Measurements from ENCODE around the gene DENND1A. TPM values are rescaled to one million over a fixed set of nuclear protein-coding genes. Genes with fewer than 3 reads are reported as not detected.
A peak's percentile ranks its signal among the peaks of the same experiment; 100 is the strongest.

DENND1A gene
- total RNA-seq, 4 donors from 2014 or later, result 37.1 to 55.3 (median 50.0) TPM

DNA sequence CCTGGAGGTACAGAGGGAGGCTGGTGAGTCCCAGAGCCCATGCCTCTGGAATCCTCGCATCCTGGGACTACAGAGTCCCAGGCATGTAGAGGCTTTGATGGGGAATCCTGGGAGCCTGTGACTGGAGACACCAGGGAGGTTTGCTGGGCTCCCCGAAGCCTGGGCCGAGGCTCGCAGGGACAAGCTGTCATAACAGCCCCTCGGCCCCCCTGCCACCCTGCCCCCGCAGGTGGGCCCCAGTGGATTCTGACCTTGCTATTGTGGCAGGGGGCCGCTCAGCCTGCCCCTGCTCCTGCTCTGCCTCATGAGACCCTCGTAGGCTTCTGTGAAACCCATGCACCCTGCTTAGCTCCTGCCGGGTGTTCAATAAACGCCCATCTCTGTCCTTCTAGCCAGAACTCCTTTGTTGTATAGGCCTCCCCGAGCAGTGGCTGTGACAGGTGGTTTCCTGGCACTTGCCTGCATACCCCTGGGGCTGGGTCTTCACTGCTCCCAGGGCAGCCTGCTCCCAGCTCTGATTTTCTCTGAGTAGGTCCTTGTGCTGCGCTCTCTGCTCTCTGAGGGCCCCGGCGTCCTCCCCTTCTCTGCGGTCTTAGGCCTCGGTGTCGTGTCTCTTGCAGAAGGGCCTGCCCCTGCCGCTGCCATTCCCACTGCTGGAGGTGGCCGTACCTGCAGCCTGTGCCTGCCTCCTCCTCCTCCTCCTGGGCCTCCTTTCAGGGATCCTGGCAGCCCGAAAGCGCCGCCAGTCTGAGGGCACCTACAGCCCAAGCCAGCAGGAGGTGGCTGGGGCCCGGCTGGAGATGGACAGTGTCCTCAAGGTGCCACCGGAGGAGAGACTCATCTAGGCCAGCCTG lies 553.5 kb downstream of the DENND1A start:
- DNase-seq, result no peak
- Histone ChIP-seq H3K4me1 (peaks cover 0 to 35% (median 5%) of the 10 kb centered on the region in 4 donors), H3K27me3 (peaks cover 0 to 8% of the 10 kb centered on the region in 2 donors), H3K4me3 (no peak overlapping the region), H3K9me3 (no peaks in the 10 kb centered on the region), H3K27ac (peak overlapping the region in 3 of 4 donors; percentile 5 to 62 (median 50)), H3K36me3 (peaks cover 0 to 5% (median 0%) of the 10 kb centered on the region in 3 donors)
- TF ChIP-seq, protein P1, sequence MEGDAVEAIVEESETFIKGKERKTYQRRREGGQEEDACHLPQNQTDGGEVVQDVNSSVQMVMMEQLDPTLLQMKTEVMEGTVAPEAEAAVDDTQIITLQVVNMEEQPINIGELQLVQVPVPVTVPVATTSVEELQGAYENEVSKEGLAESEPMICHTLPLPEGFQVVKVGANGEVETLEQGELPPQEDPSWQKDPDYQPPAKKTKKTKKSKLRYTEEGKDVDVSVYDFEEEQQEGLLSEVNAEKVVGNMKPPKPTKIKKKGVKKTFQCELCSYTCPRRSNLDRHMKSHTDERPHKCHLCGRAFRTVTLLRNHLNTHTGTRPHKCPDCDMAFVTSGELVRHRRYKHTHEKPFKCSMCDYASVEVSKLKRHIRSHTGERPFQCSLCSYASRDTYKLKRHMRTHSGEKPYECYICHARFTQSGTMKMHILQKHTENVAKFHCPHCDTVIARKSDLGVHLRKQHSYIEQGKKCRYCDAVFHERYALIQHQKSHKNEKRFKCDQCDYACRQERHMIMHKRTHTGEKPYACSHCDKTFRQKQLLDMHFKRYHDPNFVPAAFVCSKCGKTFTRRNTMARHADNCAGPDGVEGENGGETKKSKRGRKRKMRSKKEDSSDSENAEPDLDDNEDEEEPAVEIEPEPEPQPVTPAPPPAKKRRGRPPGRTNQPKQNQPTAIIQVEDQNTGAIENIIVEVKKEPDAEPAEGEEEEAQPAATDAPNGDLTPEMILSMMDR (IDR thresholded peaks at IDR 0.05), result no peak
- no peak for TF ChIP-seq POLR2A (IDR thresholded peaks at IDR 0.05)

DNA sequence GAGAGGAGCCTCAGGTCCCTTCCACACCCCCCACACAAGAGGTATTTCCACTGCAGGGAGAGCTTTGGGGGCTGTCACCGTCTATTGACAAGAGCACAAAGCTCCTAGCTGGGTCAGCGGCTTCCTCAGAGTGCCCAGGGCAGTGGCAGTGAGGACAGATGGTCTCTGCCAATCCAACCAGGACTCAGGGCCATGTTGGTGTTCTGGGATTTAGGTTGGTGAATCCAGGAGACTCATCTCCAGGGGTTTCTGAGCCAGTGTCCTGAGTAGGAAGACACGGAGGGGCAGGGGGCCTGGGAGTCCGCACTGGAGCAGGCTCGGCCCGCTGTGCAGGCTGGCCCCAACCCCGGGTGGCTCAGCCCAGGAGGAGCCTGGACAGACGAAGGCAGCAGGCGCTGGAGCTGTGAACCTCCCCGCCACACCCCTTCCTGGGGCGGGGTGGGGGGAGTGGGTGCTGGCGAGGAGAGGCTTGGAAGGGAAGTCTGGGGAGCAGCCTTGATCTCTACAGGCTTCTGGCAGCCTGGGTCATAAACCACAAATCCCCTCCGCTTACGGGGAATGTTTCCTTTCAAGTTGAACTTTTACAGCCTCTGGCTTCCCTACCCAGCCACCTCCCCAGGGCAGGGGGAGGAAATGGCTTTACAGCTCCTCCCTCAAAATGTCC lies 554.3 kb downstream of the DENND1A start:
- Histone ChIP-seq H3K27ac (peak overlapping the region in 3 of 4 donors; percentile 5 to 62 (median 50)), H3K4me3 (no peak overlapping the region), H3K9me3 (no peaks in the 10 kb centered on the region), H3K36me3 (no peaks in the 10 kb centered on the region), H3K4me1 (peaks cover 0 to 35% (median 5%) of the 10 kb centered on the region in 4 donors), H3K27me3 (peaks cover 0 to 8% of the 10 kb centered on the region in 2 donors)
- no peak for TF ChIP-seq POLR2A (IDR thresholded peaks at IDR 0.05)
- peak in 2 of 3 donors; percentile 65 to 77 for DNase-seq

GRCh38 chr9:123373946-123374345 lies 556.0 kb downstream of the DENND1A start:
- no peak overlapping the region for H3K4me3 ChIP-seq
- no peak overlapping the region for H3K27ac ChIP-seq
- peaks cover 0 to 8% of the 10 kb centered on the region in 2 donors for H3K27me3 ChIP-seq
- no peaks in the 10 kb centered on the region for H3K36me3 ChIP-seq
- no peaks in the 10 kb centered on the region for H3K9me3 ChIP-seq
- TF ChIP-seq, protein P1 (IDR thresholded peaks at IDR 0.05), result no peak
- TF ChIP-seq POLR2A (IDR thresholded peaks at IDR 0.05), result no peak
- DNase-seq, result no peak
- peaks cover 0 to 35% (median 5%) of the 10 kb centered on the region in 4 donors for H3K4me1 ChIP-seq

DNA sequence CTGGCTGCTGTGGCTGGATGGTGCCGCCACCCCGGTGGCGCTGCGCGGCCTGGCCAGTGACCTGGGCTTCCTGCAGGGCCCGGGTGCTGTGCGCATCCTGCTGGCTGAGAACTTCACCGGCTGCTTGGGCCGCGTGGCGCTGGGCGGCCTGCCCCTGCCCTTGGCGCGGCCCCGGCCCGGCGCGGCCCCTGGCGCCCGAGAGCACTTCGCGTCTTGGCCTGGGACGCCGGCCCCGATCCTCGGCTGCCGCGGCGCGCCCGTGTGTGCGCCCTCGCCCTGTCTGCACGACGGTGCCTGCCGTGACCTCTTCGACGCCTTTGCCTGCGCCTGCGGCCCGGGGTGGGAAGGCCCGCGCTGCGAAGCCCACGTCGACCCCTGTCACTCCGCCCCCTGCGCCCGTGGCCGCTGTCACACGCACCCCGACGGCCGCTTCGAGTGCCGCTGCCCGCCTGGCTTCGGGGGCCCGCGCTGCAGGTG lies 556.4 kb downstream of the DENND1A start:
- H3K4me1 ChIP-seq, result peaks cover 0 to 35% (median 5%) of the 10 kb centered on the region in 4 donors
- peaks cover 0 to 8% of the 10 kb centered on the region in 2 donors for H3K27me3 ChIP-seq
- TF ChIP-seq, protein P1 (IDR thresholded peaks at IDR 0.05), result no peak
- TF ChIP-seq POLR2A (IDR thresholded peaks at IDR 0.05), result no peak
- H3K27ac ChIP-seq, result no peak overlapping the region
- DNase-seq, result no peak
- H3K9me3 ChIP-seq, result no peaks in the 10 kb centered on the region
- H3K36me3 ChIP-seq, result no peaks in the 10 kb centered on the region
- no peak overlapping the region for H3K4me3 ChIP-seq

DNA sequence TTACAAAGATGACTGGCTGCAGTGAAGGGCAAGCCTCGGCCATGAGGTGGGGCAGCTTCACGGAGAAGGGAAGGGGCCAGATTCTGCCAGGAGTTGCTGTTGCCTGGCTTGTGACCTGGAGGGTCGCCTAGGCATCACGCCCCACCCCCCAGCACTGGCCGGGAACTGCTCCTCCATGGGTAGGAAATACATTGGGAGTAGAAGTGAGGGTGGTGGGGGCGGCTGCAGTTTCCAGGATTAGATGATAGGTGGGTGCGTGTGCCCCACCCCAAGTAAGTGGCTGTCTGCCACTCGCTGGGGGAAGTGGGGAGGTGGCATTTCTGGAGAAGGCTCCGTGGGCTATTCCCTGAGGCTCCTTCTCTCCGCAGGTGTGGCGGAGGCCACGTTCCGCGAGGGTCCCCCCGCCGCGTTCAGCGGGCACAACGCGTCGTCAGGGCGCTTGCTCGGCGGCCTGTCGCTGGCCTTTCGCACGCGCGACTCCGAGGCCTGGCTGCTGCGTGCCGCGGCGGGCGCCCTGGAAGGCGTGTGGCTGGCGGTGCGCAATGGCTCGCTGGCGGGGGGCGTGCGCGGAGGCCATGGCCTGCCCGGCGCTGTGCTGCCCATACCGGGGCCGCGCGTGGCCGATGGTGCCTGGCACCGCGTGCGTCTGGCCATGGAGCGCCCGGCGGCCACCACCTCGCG lies 557.0 kb downstream of the DENND1A start:
- H3K4me3 ChIP-seq, result no peak overlapping the region
- H3K27ac ChIP-seq, result no peak overlapping the region
- TF ChIP-seq, protein P1 (IDR thresholded peaks at IDR 0.05), result no peak
- TF ChIP-seq POLR2A (IDR thresholded peaks at IDR 0.05), result no peak
- no peaks in the 10 kb centered on the region for H3K9me3 ChIP-seq
- H3K4me1 ChIP-seq, result peaks cover 0 to 30% (median 5%) of the 10 kb centered on the region in 4 donors
- H3K27me3 ChIP-seq, result peaks cover 0 to 8% of the 10 kb centered on the region in 2 donors
- H3K36me3 ChIP-seq, result no peaks in the 10 kb centered on the region
- DNase-seq, result no peak
